Fibroblast of gingiva (primary cell): Measurements from ENCODE around the gene FGF22.
"Not testable (repeated sequence)": the region's sequence is repeated elsewhere in the genome, so short reads cannot be mapped to it uniquely, and the experiment has no call there.

ENCODE experiments used
- DNase-seq: peaks from one replicate; pipeline ENCODE4 v3.0.0-alpha.2; 2011; ENCODE audit warnings: low read depth

Gene FGF22

GRCh38 chr19:658916-659839 is 19.5 kb downstream of the FGF22 start:
- DNase-seq: no peak

- no peak for DNase-seq
Observed at GRCh38 chr19:660793-661426, 21.2 kb downstream of the FGF22 start.

- DNase-seq: no peak
Observed at GRCh38 chr19:661427-662196, 21.9 kb downstream of the FGF22 start.

GRCh38 chr19:662207-662961 is 22.7 kb downstream of the FGF22 start:
- no peak for DNase-seq

GRCh38 chr19:662962-663681 is 23.4 kb downstream of the FGF22 start, which contains the start of gene RNF126:
TSS of gene RNF126 (minus strand) at chr19:663214. CDS start at chr19:663121, 93 bp downstream.
- DNase-seq: peak; percentile 92

- no peak for DNase-seq
Observed at GRCh38 chr19:663682-664117, 24.0 kb downstream of the FGF22 start.

- DNase-seq: peak; percentile 60
Observed at GRCh38 chr19:664913-665443, 25.3 kb downstream of the FGF22 start.

- DNase-seq: not testable (repeated sequence)
Observed at GRCh38 chr19:666985-667573, 27.4 kb downstream of the FGF22 start.

GRCh38 chr19:668675-669434 is 29.2 kb downstream of the FGF22 start:
- DNase-seq: not testable (repeated sequence)

GRCh38 chr19:670609-671075 is 31.0 kb downstream of the FGF22 start:
- no peak for DNase-seq

- DNase-seq: no peak
Observed at GRCh38 chr19:674282-675151, 34.8 kb downstream of the FGF22 start.

- DNase-seq: no peak
Observed at GRCh38 chr19:676007-676338, 36.3 kb downstream of the FGF22 start.

GRCh38 chr19:676339-677105 is 36.8 kb downstream of the FGF22 start, which contains the start of gene FSTL3:
TSS of gene FSTL3 (plus strand) at chr19:676392. CDS start at chr19:676424, 32 bp downstream.
- DNase-seq: peak; percentile 37

- peak; percentile 83 for DNase-seq
Observed at GRCh38 chr19:677201-677600, 37.5 kb downstream of the FGF22 start.

- DNase-seq: no peak
Observed at GRCh38 chr19:677601-678436, 38.1 kb downstream of the FGF22 start.

GRCh38 chr19:678791-679388 is 39.2 kb downstream of the FGF22 start:
- no peak for DNase-seq
